Right cardiac atrium (tissue), 5 donors: ENCODE data around the gene MYMK. TPM values are rescaled to one million over a fixed set of nuclear protein-coding genes. Genes with fewer than 3 reads are reported as not detected.
A peak's percentile ranks its signal among the peaks of the same experiment; 100 is the strongest.

Experiments
- ATAC-seq, 2 donors: fragments of 200-7000 bp; cut with Tn5 transposase; one replicate each; pipeline versions ENCODE4 v1.8.0 to v1.9.1; 2020; ENCODE audit warnings: moderate library complexity in 2 of 2, mild to moderate bottlenecking in 1 of 2
- DNase-seq, 3 donors: peaks; one replicate each; pipeline ENCODE4 v3.0.0-alpha.2; 2020
- H3K27ac ChIP-seq: one replicate; pipeline ENCODE4 v1.5.1; 2013; ENCODE audit warnings: mild to moderate bottlenecking, low read length, control low read depth, moderate library complexity
- H3K27me3 ChIP-seq: one replicate; pipeline ENCODE4 v1.6.1; 2013; ENCODE audit not compliant: control insufficient read depth, insufficient read depth
- H3K4me1 ChIP-seq: one replicate; pipeline ENCODE4 v1.6.1; 2013; ENCODE audit warnings: low read length; ENCODE audit not compliant: control insufficient read depth, insufficient read depth
- H3K4me3 ChIP-seq: one replicate; pipeline ENCODE4 v1.5.1; 2013; ENCODE audit warnings: low read length, control low read depth
- H3K9me3 ChIP-seq: one replicate; pipeline ENCODE4 v1.6.1; 2013; ENCODE audit warnings: low read length; ENCODE audit not compliant: control insufficient read depth
- WGBS: extraction: QIAGEN DNeasy Blood & Tissue Kit; methylation state at CpG from one replicate; pipeline ENCODE4 v1.1.7; 2013; 5-methylcytosine and 5-hydroxymethylcytosine counted together
- intact Hi-C, 4 donors: fragments of 100-400 bp; cut with DNase I; formaldehyde crosslinking; loops; one replicate each; pipeline versions ENCODE4 v1.11.0 to v1.14.0; 2022 to 2023
- polyA plus RNA-seq: library from polyadenylated mRNA; stranded (reverse); fragments of 200-250 nt; gene quantifications from one replicate; pipeline ENCODE4 v1.2.3, GENCODE V29; 2013
- total RNA-seq, 4 donors: library from RNA; stranded (reverse); fragmentation: NEBNext Ultra II Directional; extraction: Animal tissue kit (Norgen Biotek cat#: 25700); gene quantifications; one replicate each; pipeline ENCODE4 v1.2.1, GENCODE V29; 2021
- donor health status: healthy with polysubstance abuse.
- donor health status: DM: no; HTN: yes; CAD: no.
- donor health status: DM: no; HTN: no; CAD: no.
- donor health status: DM: no; HTN: yes; CAD: no; lungs with severe emphysema.
- donor health status: DM: yes; HTN: yes; CAD: no.

MYMK gene
- total and polyA plus RNA-seq, 5 donors: not detected

DNA sequence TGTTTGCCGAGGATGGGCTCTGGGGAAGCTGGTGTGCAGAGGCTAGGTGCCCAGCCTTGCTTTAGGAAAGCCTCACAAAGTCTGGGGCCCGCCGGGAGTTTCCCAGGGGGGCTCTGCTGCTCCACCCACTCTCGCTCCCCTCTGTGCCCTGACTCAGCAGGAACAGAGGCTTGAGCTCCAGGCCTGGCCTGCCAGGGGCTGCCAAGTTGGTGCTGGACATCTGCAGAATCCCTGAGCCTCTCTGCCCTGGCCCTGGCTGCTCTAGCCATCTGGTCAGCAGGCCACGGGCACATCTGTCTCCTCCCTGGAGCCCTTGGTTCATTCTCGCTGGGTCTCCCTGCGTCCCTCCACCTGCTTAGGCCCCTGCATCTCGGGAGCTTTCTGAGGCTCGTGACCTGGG, 9.1 kb upstream of the MYMK start:
- H3K4me3 ChIP-seq: peak overlapping the region; percentile 40
- H3K27me3 ChIP-seq: no peaks in the 10 kb centered on the region
- WGBS: 43% methylated on average over 9 of the region's 9 CpGs
- peaks cover 2% of the 10 kb centered on the region for H3K4me1 ChIP-seq
- ATAC-seq: peak; percentile 22 to 26
- peak overlapping the region; percentile 49 for H3K27ac ChIP-seq
- peak; percentile 58 to 85 (median 81) for DNase-seq
- H3K9me3 ChIP-seq: no peaks in the 10 kb centered on the region
- intact Hi-C loops: loop anchor here in 3 of 4 donors (2.0 to 5.0 kb wide), 3 partner anchors 183 to 193 kb away; no protein-coding TSS in a partner anchor

DNA sequence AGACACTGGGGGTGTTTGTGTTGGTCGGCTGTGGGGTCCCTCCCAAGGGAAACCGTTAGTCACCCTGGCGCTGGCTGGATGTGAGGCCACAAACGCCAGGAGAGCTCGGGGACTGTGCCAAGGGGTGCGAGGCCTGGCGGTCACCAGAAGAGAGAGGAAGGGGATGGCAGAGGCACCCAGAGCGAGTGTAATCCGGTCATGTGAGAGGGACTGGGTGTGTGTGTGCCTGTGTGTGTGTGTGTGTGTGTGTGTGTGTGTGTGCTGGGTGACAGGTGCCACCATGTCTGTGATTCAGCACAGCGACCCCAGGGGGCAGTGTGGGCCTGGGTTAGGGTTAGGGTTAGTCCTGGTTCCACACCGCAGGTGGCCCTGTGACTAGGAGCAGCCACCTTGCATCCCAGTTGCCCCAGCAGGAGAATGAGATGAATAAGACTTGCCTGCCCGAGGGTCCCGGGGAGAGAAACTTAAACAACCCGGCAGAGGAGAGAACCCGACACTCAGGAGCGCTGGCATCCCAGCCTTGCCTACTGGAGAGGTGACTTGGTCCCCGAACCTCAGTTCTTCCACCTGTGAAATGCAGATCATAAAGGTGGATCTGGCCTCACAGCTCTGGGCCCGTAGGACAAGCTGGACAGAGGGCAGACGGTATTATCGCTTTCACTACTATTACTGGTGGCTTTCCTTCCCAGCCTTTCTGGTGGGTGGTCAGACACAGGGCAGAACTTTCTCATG, 8.3 kb upstream of the MYMK start:
- intact Hi-C loops: loop anchor here in 3 of 4 donors (2.0 to 5.0 kb wide), 3 partner anchors 184 to 194 kb away; no protein-coding TSS in a partner anchor
- H3K27ac ChIP-seq: no peak overlapping the region
- no peaks in the 10 kb centered on the region for H3K27me3 ChIP-seq
- WGBS: 63% methylated on average over 20 of the region's 20 CpGs
- peak; percentile 7 to 56 for ATAC-seq
- peak; percentile 80 to 93 (median 91) for DNase-seq
- no peak overlapping the region for H3K4me3 ChIP-seq
- no peaks in the 10 kb centered on the region for H3K9me3 ChIP-seq
- H3K4me1 ChIP-seq: peaks cover under 1% of the 10 kb centered on the region

DNA sequence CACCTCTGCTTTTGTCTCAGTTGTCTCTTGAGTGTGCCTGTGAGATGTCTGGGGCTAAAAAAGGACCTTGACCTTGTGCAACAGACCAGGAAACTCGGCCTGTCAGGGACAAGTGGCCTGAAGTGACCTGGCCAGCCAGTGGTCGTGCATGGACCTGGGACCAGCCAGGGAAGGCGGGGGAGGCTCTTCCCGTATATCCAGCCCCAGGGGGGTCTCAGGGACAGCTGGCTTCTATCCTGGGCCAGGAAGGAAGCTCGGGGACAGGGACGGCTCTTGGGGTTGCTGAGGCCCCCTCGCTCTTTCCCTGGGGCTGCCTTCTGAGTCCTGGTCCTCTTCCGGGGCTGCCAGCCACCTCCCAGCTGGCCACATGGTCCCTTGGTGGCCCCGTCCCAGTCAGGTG, 6.5 kb upstream of the MYMK start:
- Histone ChIP-seq H3K9me3 (no peaks in the 10 kb centered on the region), H3K27me3 (no peaks in the 10 kb centered on the region), H3K27ac (no peak overlapping the region), H3K4me1 (peaks cover 6% of the 10 kb centered on the region), H3K4me3 (no peak overlapping the region)
- 63% methylated on average over 9 of the region's 9 CpGs for WGBS
- no peak for ATAC-seq
- DNase-seq: no peak
- intact Hi-C loops: loop anchor here in 1 of 4 donors (5.0 kb wide), 1 partner anchor 196 kb away; no protein-coding TSS in a partner anchor

DNA sequence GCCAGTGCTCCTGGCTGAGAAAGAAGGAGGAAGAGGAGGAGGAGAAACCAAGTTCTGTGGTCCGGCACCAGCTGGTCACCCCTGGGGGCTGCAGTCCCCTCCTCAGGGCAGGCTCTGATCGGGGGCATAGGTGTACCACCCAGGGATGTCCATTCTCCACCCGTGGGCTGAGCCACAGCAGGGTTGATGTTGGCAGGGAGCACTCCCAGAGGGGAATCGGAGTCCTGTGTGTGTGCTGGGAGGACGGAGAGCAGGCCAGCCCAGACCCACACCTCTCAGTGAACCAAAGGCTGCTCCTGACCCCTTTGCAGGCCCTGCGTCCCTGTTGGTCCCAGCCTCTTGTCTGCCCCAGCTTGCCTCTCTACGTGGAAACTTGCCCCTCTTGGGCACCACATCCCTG, 5.1 kb upstream of the MYMK start:
- 90% methylated on average over 7 of the region's 7 CpGs for WGBS
- Histone ChIP-seq H3K4me3 (no peak overlapping the region), H3K4me1 (peaks cover 6% of the 10 kb centered on the region), H3K27ac (no peak overlapping the region), H3K27me3 (no peaks in the 10 kb centered on the region), H3K9me3 (no peaks in the 10 kb centered on the region)
- ATAC-seq: no peak
- intact Hi-C loops: loop anchor here in 1 of 4 donors (5.0 kb wide), 1 partner anchor 197 kb away; no protein-coding TSS in a partner anchor
- no peak for DNase-seq

DNA sequence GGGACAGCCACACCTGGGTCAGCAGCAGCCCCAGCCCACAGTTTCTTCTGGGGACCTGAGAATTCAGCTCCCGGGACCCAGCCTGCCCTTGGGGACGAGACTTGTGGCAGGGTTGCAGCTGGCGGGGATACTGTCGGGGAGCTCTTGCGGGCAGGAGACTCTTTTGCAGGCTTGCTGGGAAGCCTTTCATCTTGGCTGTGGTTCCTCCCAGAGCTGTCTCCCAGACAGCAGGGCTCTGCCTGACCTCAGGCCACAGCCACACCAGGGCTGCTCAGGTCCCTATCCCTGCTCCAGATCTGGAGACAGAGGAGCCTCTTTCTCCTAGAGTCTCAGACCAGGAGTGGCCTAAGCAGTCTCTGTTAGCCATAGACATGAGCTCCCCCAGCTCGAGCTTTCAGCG, 4.7 kb upstream of the MYMK start:
- no peaks in the 10 kb centered on the region for H3K27me3 ChIP-seq

DNA sequence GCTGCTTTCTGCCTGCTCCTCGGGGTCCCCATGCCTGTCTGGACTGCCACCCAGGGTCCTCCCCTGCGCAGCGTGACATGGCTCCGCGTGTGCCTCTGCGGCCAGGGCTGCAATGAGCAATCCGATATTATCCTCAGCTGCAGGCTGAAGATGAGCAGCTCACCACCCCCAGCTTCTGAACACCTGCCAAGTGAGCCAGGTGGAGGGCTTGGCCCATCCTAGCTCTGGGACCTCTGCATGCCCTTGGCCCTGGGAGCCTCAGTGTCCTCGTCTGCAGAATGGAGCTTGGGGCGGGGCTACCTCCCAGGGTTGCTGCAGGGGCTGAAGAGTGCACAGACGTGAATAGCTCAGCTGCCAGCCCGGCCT, 4.1 kb upstream of the MYMK start:
- intact Hi-C loops: no loop called here
- H3K4me1 ChIP-seq: peaks cover 6% of the 10 kb centered on the region
- no peak for DNase-seq
- H3K27ac ChIP-seq: no peak overlapping the region
- no peaks in the 10 kb centered on the region for H3K9me3 ChIP-seq
- no peaks in the 10 kb centered on the region for H3K27me3 ChIP-seq
- H3K4me3 ChIP-seq: no peak overlapping the region
- WGBS: 81% methylated on average over 11 of the region's 11 CpGs
- no peak for ATAC-seq

More for the DNA sequence above, 4.7 kb upstream of the MYMK start:
- WGBS: 78% methylated on average over 7 of the region's 7 CpGs
- DNase-seq (no peak), ATAC-seq (no peak)
- peaks cover 6% of the 10 kb centered on the region for H3K4me1 ChIP-seq
- no peaks in the 10 kb centered on the region for H3K9me3 ChIP-seq
- intact Hi-C loops: no loop called here
- H3K4me3 ChIP-seq: no peak overlapping the region
- no peak overlapping the region for H3K27ac ChIP-seq

DNA sequence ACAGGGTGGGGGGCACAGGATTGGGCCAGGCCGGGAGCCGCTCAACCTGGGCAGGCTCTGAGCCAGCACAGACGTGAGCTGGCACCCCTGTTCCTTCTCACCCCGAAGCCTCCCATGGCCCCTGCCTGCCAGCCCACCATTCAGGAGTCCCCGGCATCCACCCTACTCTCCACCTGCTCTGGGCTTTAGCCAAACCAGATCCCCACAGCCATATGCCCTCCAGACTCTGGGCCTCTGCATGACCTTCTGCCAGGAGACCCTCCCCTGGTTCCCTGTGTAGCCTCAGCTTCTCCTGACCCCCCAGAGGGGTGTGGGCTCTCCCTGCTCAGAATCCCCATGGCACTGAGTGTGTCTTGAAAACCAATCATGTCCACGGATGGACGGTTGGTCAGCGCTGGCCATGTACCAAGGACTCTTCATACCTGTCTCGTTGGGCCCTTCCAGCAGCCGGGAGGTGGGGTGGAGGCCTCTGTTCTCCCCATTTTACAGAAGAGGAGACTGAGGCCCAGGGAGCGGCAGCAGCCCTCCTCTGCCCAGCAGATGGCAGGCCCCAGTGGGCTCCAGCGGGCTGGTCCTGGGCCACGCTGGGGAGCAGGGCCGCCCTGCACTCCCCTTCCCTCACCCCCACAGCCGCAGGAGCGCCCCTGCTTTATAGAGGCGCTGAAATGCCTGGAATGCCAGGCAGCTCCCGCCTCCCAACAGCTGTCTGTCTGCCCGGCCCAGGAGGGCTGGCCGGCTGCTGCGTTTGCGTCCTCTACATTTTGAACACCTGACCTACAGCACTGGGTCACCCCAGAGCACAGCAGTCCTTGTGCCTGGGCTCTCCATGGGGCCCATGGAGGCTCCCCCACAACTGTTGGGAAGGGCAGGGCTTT, 3.5 kb upstream of the MYMK start:
- intact Hi-C loops: no loop called here
- no peak overlapping the region for H3K4me3 ChIP-seq
- ATAC-seq: peak in 1 of 2 donors; percentile 5
- H3K9me3 ChIP-seq: no peaks in the 10 kb centered on the region
- H3K4me1 ChIP-seq: peaks cover 6% of the 10 kb centered on the region
- H3K27me3 ChIP-seq: no peaks in the 10 kb centered on the region
- 66% methylated on average over 22 of the region's 22 CpGs for WGBS
- H3K27ac ChIP-seq: peak overlapping the region; percentile 5
- DNase-seq: no peak

DNA sequence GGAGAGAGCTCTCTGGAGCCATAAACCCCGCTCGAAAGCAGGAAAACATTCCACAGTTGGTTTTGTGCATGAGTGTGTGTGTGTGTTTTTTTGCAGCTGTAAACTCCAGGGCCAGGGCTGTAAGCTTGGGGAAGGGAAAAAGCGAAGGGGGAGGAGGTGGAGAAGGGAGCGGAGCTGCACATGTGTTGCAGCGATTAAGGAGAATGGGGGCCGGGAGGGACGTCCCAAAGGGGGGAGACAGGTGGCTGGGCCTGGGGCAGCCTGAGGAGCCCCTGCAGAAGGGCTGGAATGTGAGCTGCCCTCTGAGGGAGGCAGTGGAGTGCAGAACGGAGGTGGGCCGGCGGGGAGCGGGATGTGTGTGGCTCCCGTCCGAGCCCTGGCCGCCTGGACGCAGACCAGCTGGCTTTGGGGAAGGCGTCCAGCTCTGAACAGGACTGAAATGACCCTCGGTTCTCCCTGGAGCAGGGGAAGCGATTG, 2.7 kb upstream of the MYMK start:
- Histone ChIP-seq H3K27ac (no peak overlapping the region), H3K4me3 (no peak overlapping the region)

DNA sequence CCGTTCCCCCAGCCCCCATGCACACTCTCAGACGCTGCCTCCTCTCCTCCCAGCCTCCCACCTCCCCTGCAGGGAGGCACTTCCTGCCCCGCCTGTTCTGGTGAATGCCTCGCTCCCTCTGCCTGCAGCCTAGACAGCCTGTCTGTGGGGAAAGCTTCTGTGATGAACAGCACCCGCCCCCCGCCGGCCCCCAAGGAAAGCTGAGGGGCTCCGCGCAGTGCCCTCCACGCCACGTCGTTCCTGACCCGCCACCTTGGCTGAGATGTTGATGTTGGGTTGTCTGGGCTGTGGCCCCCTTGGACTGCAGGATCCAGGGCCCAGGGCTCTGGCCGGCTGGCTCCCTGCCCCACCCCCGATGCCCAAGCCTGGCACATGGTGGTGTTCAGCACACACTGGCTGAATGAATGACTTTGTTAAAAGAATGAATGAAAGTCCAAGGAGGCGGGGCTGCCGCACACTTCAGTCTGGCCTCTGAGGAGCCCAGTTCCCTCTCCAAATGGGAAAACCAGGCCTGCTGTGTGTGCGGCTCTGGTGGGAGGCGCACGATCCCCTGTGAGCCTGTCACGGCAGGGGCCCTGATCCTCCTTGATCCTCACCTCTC, 2.1 kb upstream of the MYMK start:
- no peak overlapping the region for H3K4me3 ChIP-seq
- WGBS: 37% methylated on average over 21 of the region's 21 CpGs
- ATAC-seq (peak; percentile 24 to 53), DNase-seq (peak in 2 of 3 donors; percentile 68 to 75)
- H3K9me3 ChIP-seq: no peaks in the 10 kb centered on the region
- no peaks in the 10 kb centered on the region for H3K27me3 ChIP-seq
- intact Hi-C loops: no loop called here
- H3K4me1 ChIP-seq: peaks cover 6% of the 10 kb centered on the region
- no peak overlapping the region for H3K27ac ChIP-seq

More for the DNA sequence above, 2.7 kb upstream of the MYMK start:
- H3K27me3 ChIP-seq: no peaks in the 10 kb centered on the region
- peaks cover 6% of the 10 kb centered on the region for H3K4me1 ChIP-seq
- H3K9me3 ChIP-seq: no peaks in the 10 kb centered on the region
- intact Hi-C loops: no loop called here
- peak; percentile 74 to 85 for ATAC-seq
- 12% methylated on average over 18 of the region's 18 CpGs for WGBS
- DNase-seq: peak; percentile 75 to 94 (median 93)

DNA sequence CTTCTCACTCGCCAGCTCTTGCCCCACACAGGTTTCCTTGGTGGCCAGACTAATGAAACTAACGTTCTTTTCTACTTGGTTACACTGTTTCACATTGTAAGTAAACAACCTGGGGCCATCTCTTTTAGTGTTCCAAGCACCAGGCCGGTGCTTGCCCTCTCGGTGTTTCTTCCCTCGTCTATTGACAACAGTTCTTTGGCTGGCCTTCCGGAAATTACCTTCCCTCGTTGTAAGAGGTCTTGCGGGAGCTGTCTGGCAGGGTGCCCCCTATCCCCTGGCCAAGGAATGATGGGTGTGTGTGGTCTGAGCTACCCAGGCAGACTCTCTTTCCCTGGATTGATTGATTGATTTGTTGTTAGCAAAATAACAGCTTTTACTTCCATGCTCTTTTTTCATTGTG, 918 bp upstream of the MYMK start:
- peaks cover 6% of the 10 kb centered on the region for H3K4me1 ChIP-seq
- 61% methylated on average over 8 of the region's 8 CpGs for WGBS
- no peak overlapping the region for H3K27ac ChIP-seq
- ATAC-seq (no peak), DNase-seq (peak; percentile 4 to 60 (median 33))
- intact Hi-C loops: no loop called here
- H3K4me3 ChIP-seq: no peak overlapping the region
- no peaks in the 10 kb centered on the region for H3K9me3 ChIP-seq
- no peaks in the 10 kb centered on the region for H3K27me3 ChIP-seq
